ENCODE results near the gene NOPCHAP1. TPM values are rescaled to one million over a fixed set of nuclear protein-coding genes. Genes with fewer than 3 reads are reported as not detected.
"Not testable (repeated sequence)": the region's sequence is repeated elsewhere in the genome, so short reads cannot be mapped to it uniquely, and the experiment has no call there.

Gene NOPCHAP1
- 7.2 and 8.0 TPM in 2 replicates for total RNA-seq

GRCh38 chr12:104986022-104986941, at the start of gene NOPCHAP1:
Gene NOPCHAP1, plus strand, starts transcription at chr12:104986316. Its CDS starts 37 bp downstream, at chr12:104986353.
- DNase-seq, result peak; percentile 90

- DNase-seq, result no peak
These were observed 47.7 kb upstream of the NOPCHAP1 start for GRCh38 chr12:104938371-104938770.

- no peak for DNase-seq
These were observed 47.0 kb upstream of the NOPCHAP1 start for GRCh38 chr12:104939089-104939488.

- no peak for DNase-seq
These were observed 44.7 kb upstream of the NOPCHAP1 start for GRCh38 chr12:104941454-104941853.

- no peak for DNase-seq
These were observed 44.0 kb upstream of the NOPCHAP1 start for GRCh38 chr12:104942075-104942474.

GRCh38 chr12:104943401-104943800, 42.7 kb upstream of the NOPCHAP1 start:
- not testable (repeated sequence) for DNase-seq

GRCh38 chr12:104944252-104944651, 41.9 kb upstream of the NOPCHAP1 start:
- no peak for DNase-seq

GRCh38 chr12:104948716-104949115, 37.4 kb upstream of the NOPCHAP1 start:
- DNase-seq, result not testable (repeated sequence)

- no peak for DNase-seq
These were observed 34.2 kb upstream of the NOPCHAP1 start for GRCh38 chr12:104951759-104952509.

- DNase-seq, result no peak
These were observed 33.3 kb upstream of the NOPCHAP1 start for GRCh38 chr12:104952816-104953215.

- DNase-seq, result peak; percentile 7
These were observed 32.8 kb upstream of the NOPCHAP1 start for GRCh38 chr12:104953323-104953722.

- no peak for DNase-seq
These were observed 30.4 kb upstream of the NOPCHAP1 start for GRCh38 chr12:104955703-104956102.

GRCh38 chr12:104956870-104957718, 29.0 kb upstream of the NOPCHAP1 start:
- DNase-seq, result no peak

- no peak for DNase-seq
These were observed 28.5 kb upstream of the NOPCHAP1 start for GRCh38 chr12:104957719-104958000.

- peak; percentile 78 for DNase-seq
These were observed 27.9 kb upstream of the NOPCHAP1 start, which contains the start of gene SLC41A2 for GRCh38 chr12:104958001-104958804. Gene SLC41A2, minus strand, starts transcription at chr12:104958290. Its CDS starts 29,763 bp downstream, at chr12:104928527.

- no peak for DNase-seq
These were observed 27.2 kb upstream of the NOPCHAP1 start for GRCh38 chr12:104958805-104959334.

GRCh38 chr12:104959335-104959841, 26.7 kb upstream of the NOPCHAP1 start:
- peak; percentile 19 for DNase-seq

- DNase-seq, result no peak
These were observed 25.7 kb upstream of the NOPCHAP1 start for GRCh38 chr12:104960464-104960863.

GRCh38 chr12:104963757-104964156, 22.4 kb upstream of the NOPCHAP1 start:
- DNase-seq, result no peak

GRCh38 chr12:104964167-104964855, 21.8 kb upstream of the NOPCHAP1 start:
- DNase-seq, result no peak

GRCh38 chr12:104964856-104965205, 21.3 kb upstream of the NOPCHAP1 start:
- DNase-seq, result no peak
